ENCODE data around the gene DNAJC13. TPM values are rescaled to one million over a fixed set of nuclear protein-coding genes. Genes with fewer than 3 reads are reported as not detected.
A peak's percentile ranks its signal among the peaks of the same experiment; 100 is the strongest.

Gene DNAJC13
- total and polyA plus RNA-seq, 2 donors = 9.9 to 21.0 TPM

DNA sequence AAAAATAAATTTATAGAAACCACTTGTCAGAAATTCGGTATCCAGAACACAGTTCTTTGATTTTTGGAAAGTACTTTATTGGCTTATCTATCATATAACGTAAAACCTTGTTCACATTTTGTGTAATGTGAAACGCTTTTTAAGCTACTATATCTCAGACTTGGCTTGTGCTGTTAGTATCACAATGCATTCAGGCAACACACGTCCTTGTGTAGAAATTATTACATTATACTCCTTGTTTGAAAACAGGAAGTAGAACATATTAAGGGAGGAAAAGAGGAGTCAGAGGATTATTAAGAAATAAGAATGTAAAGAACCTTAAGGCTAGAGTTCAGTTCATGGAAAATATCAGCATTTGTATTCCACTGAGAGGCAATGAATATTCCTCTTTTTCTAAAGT is 1.6 kb downstream of the DNAJC13 start:
- Histone ChIP-seq H3K9me3 (ENCODE audit: control insufficient read depth in 2 of 2, insufficient read depth in 1 of 2, low read length in 1 of 2) (no peaks in the 10 kb centered on the region), H3K36me3 (ENCODE audit: control insufficient read depth in 2 of 2, insufficient read depth in 2 of 2, low read length in 1 of 2) (no peaks in the 10 kb centered on the region), H3K4me1 (ENCODE audit: control insufficient read depth in 2 of 2, insufficient read depth in 2 of 2, low read length in 2 of 2) (peaks cover 0 to 4% of the 10 kb centered on the region in 2 donors), H3K27ac (ENCODE audit: low read depth in 1 of 2, low read length in 1 of 2) (no peak overlapping the region), H3K4me3 (ENCODE audit: low read length in 2 of 2) (peak overlapping the region in 1 of 2 donors; percentile 85), H3K27me3 (ENCODE audit: control insufficient read depth in 2 of 2, insufficient read depth in 1 of 2, low read length in 1 of 2) (no peaks in the 10 kb centered on the region)
- 18% methylated on average over 4 of the region's 4 CpGs for WGBS
- DNase-seq (ENCODE audit: low read depth in 6 of 9, low spot score in 9 of 9) = no peak

DNA sequence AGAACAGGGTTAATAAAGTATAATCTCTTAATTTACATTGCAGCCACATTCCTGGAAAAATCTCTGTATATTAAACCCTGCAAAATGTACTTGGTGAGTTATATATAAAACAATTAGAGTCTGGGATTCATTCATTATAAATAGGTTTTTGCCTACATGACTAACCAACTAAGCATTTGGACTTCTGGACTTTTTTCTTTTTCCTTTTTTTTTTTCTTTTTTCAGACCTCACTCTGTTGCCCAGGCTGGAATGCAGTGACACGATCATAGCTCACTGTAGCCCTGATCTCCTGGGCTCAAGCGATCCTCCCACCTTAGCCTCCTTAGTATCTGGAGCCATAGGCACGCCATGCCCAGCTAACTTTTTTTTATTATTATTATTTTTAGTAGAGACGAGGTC is 4.5 kb downstream of the DNAJC13 start:
- Histone ChIP-seq H3K4me3 (ENCODE audit: low read length in 2 of 2) (no peak overlapping the region), H3K9me3 (ENCODE audit: control insufficient read depth in 2 of 2, insufficient read depth in 1 of 2, low read length in 1 of 2) (no peaks in the 10 kb centered on the region), H3K4me1 (ENCODE audit: control insufficient read depth in 2 of 2, insufficient read depth in 2 of 2, low read length in 2 of 2) (no peaks in the 10 kb centered on the region), H3K36me3 (ENCODE audit: control insufficient read depth in 2 of 2, insufficient read depth in 2 of 2, low read length in 1 of 2) (no peaks in the 10 kb centered on the region), H3K27ac (ENCODE audit: low read depth in 1 of 2, low read length in 1 of 2) (no peak overlapping the region), H3K27me3 (ENCODE audit: control insufficient read depth in 2 of 2, insufficient read depth in 1 of 2, low read length in 1 of 2) (no peaks in the 10 kb centered on the region)
- WGBS = 96% methylated on average over 4 of the region's 4 CpGs
- no peak for DNase-seq (ENCODE audit: low read depth in 6 of 9, low spot score in 9 of 9)

DNA sequence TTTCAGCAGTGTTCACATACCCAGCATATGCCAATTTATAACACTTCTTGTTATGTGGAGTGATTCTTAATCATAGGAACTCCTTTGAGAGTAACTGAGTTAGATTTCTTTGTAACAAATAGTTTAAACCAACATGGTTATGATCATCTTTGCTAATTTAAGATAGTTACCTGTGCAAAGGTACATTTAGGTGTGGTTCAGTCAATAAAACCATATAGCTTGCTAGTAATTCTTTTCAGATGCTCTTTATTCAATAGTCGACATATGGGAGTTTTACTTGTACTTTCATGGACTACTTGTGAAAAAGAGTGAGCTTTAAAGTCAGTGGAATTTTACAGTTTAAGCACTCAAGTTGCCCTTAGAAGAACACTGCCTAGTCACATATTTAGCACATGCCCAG is 5.2 kb downstream of the DNAJC13 start:
- no peaks in the 10 kb centered on the region for H3K36me3 ChIP-seq (ENCODE audit: control insufficient read depth in 2 of 2, insufficient read depth in 2 of 2, low read length in 1 of 2)
- H3K4me1 ChIP-seq (ENCODE audit: control insufficient read depth in 2 of 2, insufficient read depth in 2 of 2, low read length in 2 of 2) = no peaks in the 10 kb centered on the region

GRCh38 chr3:132432639-132433038 is 15.3 kb downstream of the DNAJC13 start:
- H3K27me3 ChIP-seq (ENCODE audit: control insufficient read depth in 2 of 2, insufficient read depth in 1 of 2, low read length in 1 of 2) = no peaks in the 10 kb centered on the region
- H3K36me3 ChIP-seq (ENCODE audit: control insufficient read depth in 2 of 2, insufficient read depth in 2 of 2, low read length in 1 of 2) = no peaks in the 10 kb centered on the region
- no peaks in the 10 kb centered on the region for H3K4me1 ChIP-seq (ENCODE audit: control insufficient read depth in 2 of 2, insufficient read depth in 2 of 2, low read length in 2 of 2)
- H3K4me3 ChIP-seq (ENCODE audit: low read length in 2 of 2) = no peak overlapping the region
- DNase-seq (ENCODE audit: low read depth in 6 of 9, low spot score in 9 of 9) = no peak
- 50% methylated on average over 2 of the region's 2 CpGs for WGBS
- H3K9me3 ChIP-seq (ENCODE audit: control insufficient read depth in 2 of 2, insufficient read depth in 1 of 2, low read length in 1 of 2) = no peaks in the 10 kb centered on the region
- no peak overlapping the region for H3K27ac ChIP-seq (ENCODE audit: low read depth in 1 of 2, low read length in 1 of 2)

More for the DNA sequence above, 5.2 kb downstream of the DNAJC13 start:
- DNase-seq (ENCODE audit: low read depth in 6 of 9, low spot score in 9 of 9) = no peak
- Histone ChIP-seq H3K9me3 (ENCODE audit: control insufficient read depth in 2 of 2, insufficient read depth in 1 of 2, low read length in 1 of 2) (no peaks in the 10 kb centered on the region), H3K27ac (ENCODE audit: low read depth in 1 of 2, low read length in 1 of 2) (no peak overlapping the region), H3K4me3 (ENCODE audit: low read length in 2 of 2) (no peak overlapping the region), H3K27me3 (ENCODE audit: control insufficient read depth in 2 of 2, insufficient read depth in 1 of 2, low read length in 1 of 2) (no peaks in the 10 kb centered on the region)
- 95% methylated on average over 1 of the region's 1 CpG for WGBS

DNA sequence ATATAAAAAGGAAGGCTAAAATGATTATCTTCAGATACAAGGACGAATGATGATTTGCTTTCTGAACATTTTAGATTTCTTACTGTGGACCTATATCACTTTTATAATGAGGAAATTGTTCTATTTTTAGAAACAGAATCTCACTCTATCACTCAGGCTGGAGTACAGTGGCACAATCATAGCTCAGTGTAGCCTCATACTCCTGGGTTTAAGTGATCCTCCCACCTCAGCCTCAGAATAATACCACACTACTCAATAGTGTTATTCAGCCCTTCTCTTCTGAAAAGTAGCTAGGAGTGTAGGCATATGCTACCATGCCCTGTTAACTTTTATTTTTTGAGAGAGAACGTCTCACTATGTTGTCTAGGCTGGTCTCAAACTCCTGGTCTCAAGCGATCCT is 15.8 kb downstream of the DNAJC13 start:
- H3K4me3 ChIP-seq (ENCODE audit: low read length in 2 of 2) = no peak overlapping the region
- no peaks in the 10 kb centered on the region for H3K9me3 ChIP-seq (ENCODE audit: control insufficient read depth in 2 of 2, insufficient read depth in 1 of 2, low read length in 1 of 2)
- no peak for DNase-seq (ENCODE audit: low read depth in 6 of 9, low spot score in 9 of 9)
- 97% methylated on average over 3 of the region's 3 CpGs for WGBS
- H3K27ac ChIP-seq (ENCODE audit: low read depth in 1 of 2, low read length in 1 of 2) = no peak overlapping the region
- H3K36me3 ChIP-seq (ENCODE audit: control insufficient read depth in 2 of 2, insufficient read depth in 2 of 2, low read length in 1 of 2) = no peaks in the 10 kb centered on the region
- H3K27me3 ChIP-seq (ENCODE audit: control insufficient read depth in 2 of 2, insufficient read depth in 1 of 2, low read length in 1 of 2) = no peaks in the 10 kb centered on the region
- H3K4me1 ChIP-seq (ENCODE audit: control insufficient read depth in 2 of 2, insufficient read depth in 2 of 2, low read length in 2 of 2) = no peaks in the 10 kb centered on the region

DNA sequence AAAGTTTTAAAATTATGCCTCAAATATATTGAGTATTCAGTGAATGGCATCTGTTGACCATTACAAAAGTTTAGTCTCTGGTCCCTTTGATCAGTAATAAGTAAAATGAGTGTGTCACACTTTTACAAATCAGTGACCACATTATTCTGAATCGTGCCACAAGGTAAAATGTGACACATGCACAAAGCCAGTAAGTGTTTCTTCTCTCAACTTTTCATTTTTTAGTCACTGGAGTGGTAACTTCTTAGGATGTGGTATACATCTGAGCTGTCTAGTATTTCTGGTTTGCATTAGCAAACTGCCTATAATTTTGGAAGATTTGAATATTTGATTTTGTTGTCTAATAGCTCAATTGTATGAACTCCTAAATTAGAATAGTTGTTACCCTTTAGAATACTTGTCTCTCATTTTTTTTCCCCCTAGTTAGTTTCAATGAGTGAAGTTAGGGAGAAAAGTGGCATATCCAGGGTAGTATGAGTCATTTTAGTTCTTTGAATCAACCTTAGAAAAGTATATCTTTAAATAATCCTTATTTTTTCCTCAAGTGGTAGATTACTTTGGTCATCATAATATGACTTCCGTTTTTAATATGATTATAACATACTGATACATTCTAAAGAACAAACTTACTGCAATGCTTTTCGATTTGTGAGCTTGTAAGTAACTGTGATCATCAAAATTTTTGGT is 18.1 kb downstream of the DNAJC13 start:
- Histone ChIP-seq H3K36me3 (ENCODE audit: control insufficient read depth in 2 of 2, insufficient read depth in 2 of 2, low read length in 1 of 2) (no peaks in the 10 kb centered on the region), H3K27ac (ENCODE audit: low read depth in 1 of 2, low read length in 1 of 2) (no peak overlapping the region), H3K9me3 (ENCODE audit: control insufficient read depth in 2 of 2, insufficient read depth in 1 of 2, low read length in 1 of 2) (no peaks in the 10 kb centered on the region), H3K4me1 (ENCODE audit: control insufficient read depth in 2 of 2, insufficient read depth in 2 of 2, low read length in 2 of 2) (no peaks in the 10 kb centered on the region), H3K4me3 (ENCODE audit: low read length in 2 of 2) (no peak overlapping the region), H3K27me3 (ENCODE audit: control insufficient read depth in 2 of 2, insufficient read depth in 1 of 2, low read length in 1 of 2) (no peaks in the 10 kb centered on the region)
- DNase-seq (ENCODE audit: low read depth in 6 of 9, low spot score in 9 of 9) = no peak
- 96% methylated on average over 3 of the region's 3 CpGs for WGBS

DNA sequence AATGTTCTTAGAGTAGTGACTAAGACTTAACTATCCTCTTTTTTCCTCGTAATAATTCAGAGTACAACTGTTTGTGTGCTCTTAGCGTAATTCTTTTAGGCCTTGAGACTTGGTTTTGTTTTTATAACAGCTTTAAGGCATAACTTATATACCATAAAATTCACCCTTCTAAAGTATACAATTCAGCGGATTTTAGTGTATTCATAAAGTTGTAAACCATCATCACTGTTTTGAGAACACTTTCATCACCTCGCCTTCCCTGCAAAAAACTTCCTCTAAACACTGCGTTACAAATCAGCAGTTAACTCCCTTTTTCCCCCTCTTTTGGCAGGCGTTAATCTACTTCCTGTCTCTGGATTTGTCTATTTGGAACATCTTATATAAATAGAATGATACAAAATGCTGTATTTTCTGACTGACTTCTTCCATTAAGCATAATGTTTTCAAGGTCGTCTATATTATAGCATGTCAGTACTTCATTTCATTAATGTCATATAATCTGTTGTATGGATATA is 18.7 kb downstream of the DNAJC13 start:
- Histone ChIP-seq H3K4me1 (ENCODE audit: control insufficient read depth in 2 of 2, insufficient read depth in 2 of 2, low read length in 2 of 2) (no peaks in the 10 kb centered on the region), H3K9me3 (ENCODE audit: control insufficient read depth in 2 of 2, insufficient read depth in 1 of 2, low read length in 1 of 2) (no peaks in the 10 kb centered on the region), H3K27me3 (ENCODE audit: control insufficient read depth in 2 of 2, insufficient read depth in 1 of 2, low read length in 1 of 2) (no peaks in the 10 kb centered on the region), H3K27ac (ENCODE audit: low read depth in 1 of 2, low read length in 1 of 2) (no peak overlapping the region), H3K36me3 (ENCODE audit: control insufficient read depth in 2 of 2, insufficient read depth in 2 of 2, low read length in 1 of 2) (no peaks in the 10 kb centered on the region), H3K4me3 (ENCODE audit: low read length in 2 of 2) (no peak overlapping the region)
- 93% methylated on average over 7 of the region's 7 CpGs for WGBS
- DNase-seq (ENCODE audit: low read depth in 6 of 9, low spot score in 9 of 9) = no peak

- WGBS = 97% methylated on average over 5 of the region's 5 CpGs
- Histone ChIP-seq H3K27ac (ENCODE audit: low read depth in 1 of 2, low read length in 1 of 2) (no peak overlapping the region), H3K36me3 (ENCODE audit: control insufficient read depth in 2 of 2, insufficient read depth in 2 of 2, low read length in 1 of 2) (peaks cover 0 to 4% of the 10 kb centered on the region in 2 donors), H3K9me3 (ENCODE audit: control insufficient read depth in 2 of 2, insufficient read depth in 1 of 2, low read length in 1 of 2) (no peaks in the 10 kb centered on the region), H3K4me3 (ENCODE audit: low read length in 2 of 2) (no peak overlapping the region), H3K27me3 (ENCODE audit: control insufficient read depth in 2 of 2, insufficient read depth in 1 of 2, low read length in 1 of 2) (no peaks in the 10 kb centered on the region), H3K4me1 (ENCODE audit: control insufficient read depth in 2 of 2, insufficient read depth in 2 of 2, low read length in 2 of 2) (no peaks in the 10 kb centered on the region)
- no peak for DNase-seq (ENCODE audit: low read depth in 6 of 9, low spot score in 9 of 9)
Observed at GRCh38 chr3:132443421-132443820, 26.1 kb downstream of the DNAJC13 start.

DNA sequence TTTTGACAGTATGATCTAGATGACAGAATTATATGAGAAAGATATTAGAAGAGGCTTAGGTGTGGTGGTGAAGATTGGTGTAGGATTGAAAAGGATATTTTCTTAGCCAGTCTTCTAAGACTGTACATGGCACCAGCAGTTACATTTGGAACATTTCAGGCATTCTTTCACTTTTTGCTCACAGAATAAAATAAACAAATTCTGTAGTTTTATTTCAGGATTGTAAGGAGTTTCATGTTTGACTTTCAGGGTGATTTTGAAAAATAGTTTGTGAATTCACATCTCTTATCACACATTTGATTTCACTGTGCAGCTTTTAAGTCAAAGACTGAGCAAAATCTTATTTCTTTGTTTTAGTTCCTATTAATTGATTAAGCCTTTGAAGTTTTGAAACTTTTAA is 27.1 kb downstream of the DNAJC13 start:
- no peak overlapping the region for H3K27ac ChIP-seq (ENCODE audit: low read depth in 1 of 2, low read length in 1 of 2)
- no peak for DNase-seq (ENCODE audit: low read depth in 6 of 9, low spot score in 9 of 9)
- H3K4me1 ChIP-seq (ENCODE audit: control insufficient read depth in 2 of 2, insufficient read depth in 2 of 2, low read length in 2 of 2) = no peaks in the 10 kb centered on the region

More for the DNA sequence above, 27.1 kb downstream of the DNAJC13 start:
- Histone ChIP-seq H3K27me3 (ENCODE audit: control insufficient read depth in 2 of 2, insufficient read depth in 1 of 2, low read length in 1 of 2) (no peaks in the 10 kb centered on the region), H3K4me3 (ENCODE audit: low read length in 2 of 2) (no peak overlapping the region), H3K36me3 (ENCODE audit: control insufficient read depth in 2 of 2, insufficient read depth in 2 of 2, low read length in 1 of 2) (peaks cover 0 to 4% of the 10 kb centered on the region in 2 donors), H3K9me3 (ENCODE audit: control insufficient read depth in 2 of 2, insufficient read depth in 1 of 2, low read length in 1 of 2) (no peaks in the 10 kb centered on the region)
